Hepatocyte (in vitro differentiated cells): ENCODE data around the gene MIR17HG. TPM values are rescaled to one million over a fixed set of nuclear protein-coding genes. Genes with fewer than 3 reads are reported as not detected.

Source experiments
- DNase-seq: peaks from one replicate; pipeline ENCODE4 v3.0.0-alpha.2; 2016; ENCODE audit warnings: low spot score
- H2AFZ ChIP-seq: fragments of 200-600 bp; sonication (generic); 2 replicates; pipeline ENCODE4 v1.6.0; 2016; ENCODE audit warnings: antibody characterized with exemption, mild to moderate bottlenecking
- H3K27ac ChIP-seq: fragments of 200-600 bp; sonication (generic); 2 replicates; pipeline ENCODE4 v1.5.1; 2016; ENCODE audit warnings: mild to moderate bottlenecking
- H3K27me3 ChIP-seq: fragments of 200-600 bp; sonication (generic); 2 replicates; pipeline ENCODE4 v1.6.1; 2016
- H3K36me3 ChIP-seq: fragments of 200-600 bp; sonication (generic); replicated peaks from 2 replicates; pipeline ENCODE4 v1.5.1; 2016; ENCODE audit warnings: low read depth; ENCODE audit not compliant: insufficient read depth
- H3K4me1 ChIP-seq: fragments of 200-600 bp; sonication (generic); 2 replicates; pipeline ENCODE4 v1.5.1; 2016; ENCODE audit warnings: mild to moderate bottlenecking, moderate library complexity; ENCODE audit not compliant: insufficient read depth
- H3K4me2 ChIP-seq: fragments of 200-600 bp; sonication (generic); 2 replicates; pipeline ENCODE4 v1.6.0; 2016
- H3K4me3 ChIP-seq: fragments of 200-600 bp; sonication (generic); 2 replicates; pipeline ENCODE4 v1.5.1; 2016; ENCODE audit warnings: mild to moderate bottlenecking
- H3K79me2 ChIP-seq: fragments of 200-600 bp; sonication (generic); 2 replicates; pipeline ENCODE4 v1.6.0; 2017; ENCODE audit warnings: mild to moderate bottlenecking
- H3K9me2 ChIP-seq: fragments of 200-600 bp; sonication (generic); replicated peaks from 2 replicates; pipeline ENCODE4 v1.6.0; 2017; ENCODE audit warnings: mild to moderate bottlenecking; ENCODE audit not compliant: insufficient read depth
- H3K9me3 ChIP-seq: fragments of 200-600 bp; sonication (generic); 2 replicates; pipeline ENCODE4 v1.5.1; 2016; ENCODE audit warnings: low read depth, mild to moderate bottlenecking
- H4K20me1 ChIP-seq: fragments of 200-600 bp; sonication (generic); 2 replicates; pipeline ENCODE4 v1.6.0; 2016; ENCODE audit warnings: mild to moderate bottlenecking; ENCODE audit not compliant: insufficient read depth, poor library complexity, severe bottlenecking
- CTCF ChIP-seq: fragments of 200-600 bp; sonication (generic); IDR thresholded peaks from 2 replicates; pipeline ENCODE4 v1.5.1; 2016; ENCODE audit warnings: antibody characterized with exemption, mild to moderate bottlenecking; ENCODE audit not compliant: poor library complexity
- EZH2 ChIP-seq: fragments of 200-600 bp; sonication (generic); IDR thresholded peaks from 2 replicates; pipeline ENCODE4 v1.6.1; 2016; ENCODE audit warnings: antibody characterized with exemption, mild to moderate bottlenecking, borderline replicate concordance
- EZH2phosphoT487 ChIP-seq: fragments of 200-600 bp; sonication (generic); IDR thresholded peaks from one replicate; pipeline ENCODE4 v1.6.1; 2018; ENCODE audit warnings: antibody characterized with exemption, mild to moderate bottlenecking, low read depth, moderate library complexity; ENCODE audit not compliant: unreplicated experiment, severe bottlenecking
- WGBS: methylation state at CpG from one replicate; pipeline ENCODE4 v1.1.6; 2016; ENCODE audit warnings: low lambda C conversion rate; ENCODE audit errors: missing lambda C conversion rate; 5-methylcytosine and 5-hydroxymethylcytosine counted together
- polyA plus RNA-seq: library from polyadenylated mRNA; unstranded; fragments of >200 nt; fragmentation: Nextera tagmentation; extraction: Ambion mirVana; gene quantifications from 2 replicates; pipeline ENCODE4 v1.2.1, GENCODE V29; 2016
- total RNA-seq: library from RNA; depleted of rRNA; stranded (reverse); fragments of >200 nt; gene quantifications from 2 replicates; pipeline ENCODE4 v1.2.3, GENCODE V29; 2014

Gene MIR17HG
- total and polyA plus RNA-seq, 2 experiments from 2014 or later, result 2.6 to 8.4 TPM

GRCh38 chr13:91398413-91399188, 51.1 kb downstream of the MIR17HG start, which contains the start of gene GPC5:
TSS of gene GPC5 (plus strand) at chr13:91398621.
- no peaks in the 10 kb centered on the region for H3K4me1 ChIP-seq
- H3K79me2 ChIP-seq, result no peaks in the 10 kb centered on the region
- H3K4me2 ChIP-seq, result peak within 1 kb of the TSS; percentile 99
- 1% methylated on average over 50 of the region's 76 CpGs for WGBS
- DNase-seq, result peak; percentile 86
- H3K36me3 ChIP-seq, result no peaks in the 10 kb centered on the region
- H2AFZ ChIP-seq, result peak within 1 kb of the TSS; percentile 75
- TF ChIP-seq CTCF (no peak), EZH2phosphoT487 (no peak), EZH2 (no peak)
- H3K4me3 ChIP-seq, result peak within 1 kb of the TSS; percentile 59
- H3K27ac ChIP-seq, result no peak within 1 kb of the TSS
- no peaks in the 10 kb centered on the region for H3K9me3 ChIP-seq
- peaks cover 67% of the 10 kb centered on the region for H3K27me3 ChIP-seq
- no peaks in the 10 kb centered on the region for H3K9me2 ChIP-seq
- no peaks in the 10 kb centered on the region for H4K20me1 ChIP-seq

GRCh38 chr13:91399189-91400062, 51.9 kb downstream of the MIR17HG start:
- Histone ChIP-seq H3K4me2 (peak overlapping the region; percentile 99), H3K4me1 (no peaks in the 10 kb centered on the region), H3K27ac (no peak overlapping the region), H3K36me3 (no peaks in the 10 kb centered on the region), H4K20me1 (no peaks in the 10 kb centered on the region), H2AFZ (peak overlapping the region; percentile 75), H3K9me3 (no peaks in the 10 kb centered on the region), H3K79me2 (no peaks in the 10 kb centered on the region), H3K27me3 (peaks cover 67% of the 10 kb centered on the region), H3K4me3 (peak overlapping the region; percentile 59), H3K9me2 (no peaks in the 10 kb centered on the region)
- TF ChIP-seq EZH2phosphoT487, result no peak
- TF ChIP-seq CTCF, result no peak
- no peak for TF ChIP-seq EZH2
- WGBS, result 31% methylated on average over 44 of the region's 44 CpGs
- peak; percentile 9 for DNase-seq

- no peaks in the 10 kb centered on the region for H3K36me3 ChIP-seq
- no peak overlapping the region for H3K4me3 ChIP-seq
- H3K27ac ChIP-seq, result no peak overlapping the region
- 93% methylated on average over 6 of the region's 6 CpGs for WGBS
- no peaks in the 10 kb centered on the region for H3K79me2 ChIP-seq
- TF ChIP-seq EZH2 (no peak), EZH2phosphoT487 (no peak), CTCF (no peak)
- no peak overlapping the region for H2AFZ ChIP-seq
- DNase-seq, result no peak
- no peak overlapping the region for H3K4me2 ChIP-seq
- no peaks in the 10 kb centered on the region for H3K9me3 ChIP-seq
- peaks cover 63% of the 10 kb centered on the region for H3K27me3 ChIP-seq
- no peaks in the 10 kb centered on the region for H3K9me2 ChIP-seq
- no peaks in the 10 kb centered on the region for H3K4me1 ChIP-seq
- no peaks in the 10 kb centered on the region for H4K20me1 ChIP-seq
Measured at GRCh38 chr13:91400063-91400399, 52.5 kb downstream of the MIR17HG start.
